Measurements from ENCODE around the gene WDR74. TPM values are rescaled to one million over a fixed set of nuclear protein-coding genes. Genes with fewer than 3 reads are reported as not detected.

WDR74 gene
- total and polyA plus RNA-seq, 2 of the 13 experiments (the other 11 are each of a cell fraction or from before 2014, with no cell fraction given), result 77.0 to 83.3 TPM

DNA sequence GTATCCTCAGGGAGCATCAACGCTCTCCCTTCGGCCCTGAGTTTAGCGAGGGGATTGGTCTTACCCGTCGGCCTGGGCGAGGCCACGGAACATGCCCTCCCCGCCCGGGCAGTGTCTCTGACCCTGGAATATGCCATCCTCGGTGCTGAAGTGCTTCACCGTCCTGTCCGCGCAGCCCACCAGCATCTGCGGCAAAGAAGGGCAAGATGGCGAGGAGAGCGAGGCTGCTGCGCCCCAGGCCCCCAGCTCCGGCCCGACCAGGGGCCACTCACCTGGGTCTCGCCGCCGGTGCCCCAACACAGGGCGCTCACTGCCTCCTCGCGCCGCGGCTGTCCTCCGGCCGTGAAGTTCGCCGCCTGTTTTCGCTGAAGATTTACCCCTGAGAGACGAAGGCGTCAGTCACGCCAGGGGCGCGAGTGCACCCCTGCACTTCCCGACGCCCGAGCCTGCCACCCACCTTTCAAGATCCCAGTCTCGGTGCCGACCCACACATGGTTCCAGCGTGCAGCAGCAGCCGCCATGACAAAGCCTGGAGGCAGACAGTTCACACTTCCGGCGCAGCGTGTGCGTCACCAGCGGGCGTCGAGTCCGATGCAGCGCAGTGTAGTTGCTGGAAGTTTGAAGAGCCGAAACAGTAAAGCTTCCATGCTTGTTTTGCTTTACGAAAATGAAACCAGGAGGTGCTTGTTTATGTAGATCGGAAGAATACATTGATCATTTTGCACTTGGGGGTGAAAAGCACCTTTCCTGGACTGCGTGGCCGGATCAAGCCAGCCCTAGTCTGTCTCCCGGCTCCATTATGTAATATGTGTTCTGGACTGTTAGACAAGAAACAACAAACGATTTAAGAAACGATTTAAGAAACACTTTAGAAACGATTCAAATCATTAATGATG, at the start of gene WDR74 (continued):
- TF ChIP-seq, protein P1, sequence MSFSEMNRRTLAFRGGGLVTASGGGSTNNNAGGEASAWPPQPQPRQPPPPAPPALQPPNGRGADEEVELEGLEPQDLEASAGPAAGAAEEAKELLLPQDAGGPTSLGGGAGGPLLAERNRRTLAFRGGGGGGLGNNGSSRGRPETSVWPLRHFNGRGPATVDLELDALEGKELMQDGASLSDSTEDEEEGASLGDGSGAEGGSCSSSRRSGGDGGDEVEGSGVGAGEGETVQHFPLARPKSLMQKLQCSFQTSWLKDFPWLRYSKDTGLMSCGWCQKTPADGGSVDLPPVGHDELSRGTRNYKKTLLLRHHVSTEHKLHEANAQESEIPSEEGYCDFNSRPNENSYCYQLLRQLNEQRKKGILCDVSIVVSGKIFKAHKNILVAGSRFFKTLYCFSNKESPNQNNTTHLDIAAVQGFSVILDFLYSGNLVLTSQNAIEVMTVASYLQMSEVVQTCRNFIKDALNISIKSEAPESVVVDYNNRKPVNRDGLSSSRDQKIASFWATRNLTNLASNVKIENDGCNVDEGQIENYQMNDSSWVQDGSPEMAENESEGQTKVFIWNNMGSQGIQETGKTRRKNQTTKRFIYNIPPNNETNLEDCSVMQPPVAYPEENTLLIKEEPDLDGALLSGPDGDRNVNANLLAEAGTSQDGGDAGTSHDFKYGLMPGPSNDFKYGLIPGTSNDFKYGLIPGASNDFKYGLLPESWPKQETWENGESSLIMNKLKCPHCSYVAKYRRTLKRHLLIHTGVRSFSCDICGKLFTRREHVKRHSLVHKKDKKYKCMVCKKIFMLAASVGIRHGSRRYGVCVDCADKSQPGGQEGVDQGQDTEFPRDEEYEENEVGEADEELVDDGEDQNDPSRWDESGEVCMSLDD (CRISPR knock-in tag; IDR thresholded peaks at IDR 0.05; ENCODE audit: borderline replicate concordance), result no peak; the same call in 1 of the 2 replicates
- TF ChIP-seq IKZF4 (CRISPR knock-in tag; IDR thresholded peaks at IDR 0.05; ENCODE audit: borderline replicate concordance, low read depth, not compliant biosample characterization) (no peak), EEA1 (CRISPR knock-in tag; IDR thresholded peaks at IDR 0.05; ENCODE audit: borderline replicate concordance) (peak; percentile 79; the same call in 1 of the 2 replicates), TBL1XR1 (IDR thresholded peaks at IDR 0.05; ENCODE audit: borderline replicate concordance, low read length, partially characterized antibody) (no peak), ZNF790 (CRISPR knock-in tag; IDR thresholded peaks at IDR 0.05; ENCODE audit: borderline replicate concordance) (no peak), DR1 (CRISPR knock-in tag; IDR thresholded peaks at IDR 0.05) (no peak), ZNF274 (CRISPR knock-in tag; IDR thresholded peaks at IDR 0.05) (no peak), ZNF136 (CRISPR knock-in tag; IDR thresholded peaks at IDR 0.05; ENCODE audit: low read depth) (no peak), ZNF510 (CRISPR knock-in tag; IDR thresholded peaks at IDR 0.05; ENCODE audit: low read depth) (peak; percentile 56; the same call in 1 of the 2 replicates), NFIB (CRISPR knock-in tag; IDR thresholded peaks at IDR 0.05; ENCODE audit: borderline replicate concordance) (no peak), KLF13 (CRISPR knock-in tag; IDR thresholded peaks at IDR 0.05) (0 out of 2 replicates have a peak, but pooled peaks have one; percentile 84)
- TF ChIP-seq, protein P2, sequence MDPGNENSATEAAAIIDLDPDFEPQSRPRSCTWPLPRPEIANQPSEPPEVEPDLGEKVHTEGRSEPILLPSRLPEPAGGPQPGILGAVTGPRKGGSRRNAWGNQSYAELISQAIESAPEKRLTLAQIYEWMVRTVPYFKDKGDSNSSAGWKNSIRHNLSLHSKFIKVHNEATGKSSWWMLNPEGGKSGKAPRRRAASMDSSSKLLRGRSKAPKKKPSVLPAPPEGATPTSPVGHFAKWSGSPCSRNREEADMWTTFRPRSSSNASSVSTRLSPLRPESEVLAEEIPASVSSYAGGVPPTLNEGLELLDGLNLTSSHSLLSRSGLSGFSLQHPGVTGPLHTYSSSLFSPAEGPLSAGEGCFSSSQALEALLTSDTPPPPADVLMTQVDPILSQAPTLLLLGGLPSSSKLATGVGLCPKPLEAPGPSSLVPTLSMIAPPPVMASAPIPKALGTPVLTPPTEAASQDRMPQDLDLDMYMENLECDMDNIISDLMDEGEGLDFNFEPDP (CRISPR knock-in tag; conservative IDR thresholded peaks at IDR 0.05), result no peak
- TF ChIP-seq, protein P3, sequence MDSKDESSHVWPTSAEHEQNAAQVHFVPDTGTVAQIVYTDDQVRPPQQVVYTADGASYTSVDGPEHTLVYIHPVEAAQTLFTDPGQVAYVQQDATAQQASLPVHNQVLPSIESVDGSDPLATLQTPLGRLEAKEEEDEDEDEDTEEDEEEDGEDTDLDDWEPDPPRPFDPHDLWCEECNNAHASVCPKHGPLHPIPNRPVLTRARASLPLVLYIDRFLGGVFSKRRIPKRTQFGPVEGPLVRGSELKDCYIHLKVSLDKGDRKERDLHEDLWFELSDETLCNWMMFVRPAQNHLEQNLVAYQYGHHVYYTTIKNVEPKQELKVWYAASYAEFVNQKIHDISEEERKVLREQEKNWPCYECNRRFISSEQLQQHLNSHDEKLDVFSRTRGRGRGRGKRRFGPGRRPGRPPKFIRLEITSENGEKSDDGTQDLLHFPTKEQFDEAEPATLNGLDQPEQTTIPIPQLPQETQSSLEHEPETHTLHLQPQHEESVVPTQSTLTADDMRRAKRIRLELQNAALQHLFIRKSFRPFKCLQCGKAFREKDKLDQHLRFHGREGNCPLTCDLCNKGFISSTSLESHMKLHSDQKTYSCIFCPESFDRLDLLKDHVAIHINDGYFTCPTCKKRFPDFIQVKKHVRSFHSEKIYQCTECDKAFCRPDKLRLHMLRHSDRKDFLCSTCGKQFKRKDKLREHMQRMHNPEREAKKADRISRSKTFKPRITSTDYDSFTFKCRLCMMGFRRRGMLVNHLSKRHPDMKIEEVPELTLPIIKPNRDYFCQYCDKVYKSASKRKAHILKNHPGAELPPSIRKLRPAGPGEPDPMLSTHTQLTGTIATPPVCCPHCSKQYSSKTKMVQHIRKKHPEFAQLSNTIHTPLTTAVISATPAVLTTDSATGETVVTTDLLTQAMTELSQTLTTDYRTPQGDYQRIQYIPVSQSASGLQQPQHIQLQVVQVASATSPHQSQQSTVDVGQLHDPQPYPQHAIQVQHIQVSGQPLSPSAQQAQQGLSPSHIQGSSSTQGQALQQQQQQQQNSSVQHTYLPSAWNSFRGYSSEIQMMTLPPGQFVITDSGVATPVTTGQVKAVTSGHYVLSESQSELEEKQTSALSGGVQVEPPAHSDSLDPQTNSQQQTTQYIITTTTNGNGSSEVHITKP (CRISPR knock-in tag; IDR thresholded peaks at IDR 0.05; ENCODE audit: low read depth), result no peak
- TF ChIP-seq, protein P4, sequence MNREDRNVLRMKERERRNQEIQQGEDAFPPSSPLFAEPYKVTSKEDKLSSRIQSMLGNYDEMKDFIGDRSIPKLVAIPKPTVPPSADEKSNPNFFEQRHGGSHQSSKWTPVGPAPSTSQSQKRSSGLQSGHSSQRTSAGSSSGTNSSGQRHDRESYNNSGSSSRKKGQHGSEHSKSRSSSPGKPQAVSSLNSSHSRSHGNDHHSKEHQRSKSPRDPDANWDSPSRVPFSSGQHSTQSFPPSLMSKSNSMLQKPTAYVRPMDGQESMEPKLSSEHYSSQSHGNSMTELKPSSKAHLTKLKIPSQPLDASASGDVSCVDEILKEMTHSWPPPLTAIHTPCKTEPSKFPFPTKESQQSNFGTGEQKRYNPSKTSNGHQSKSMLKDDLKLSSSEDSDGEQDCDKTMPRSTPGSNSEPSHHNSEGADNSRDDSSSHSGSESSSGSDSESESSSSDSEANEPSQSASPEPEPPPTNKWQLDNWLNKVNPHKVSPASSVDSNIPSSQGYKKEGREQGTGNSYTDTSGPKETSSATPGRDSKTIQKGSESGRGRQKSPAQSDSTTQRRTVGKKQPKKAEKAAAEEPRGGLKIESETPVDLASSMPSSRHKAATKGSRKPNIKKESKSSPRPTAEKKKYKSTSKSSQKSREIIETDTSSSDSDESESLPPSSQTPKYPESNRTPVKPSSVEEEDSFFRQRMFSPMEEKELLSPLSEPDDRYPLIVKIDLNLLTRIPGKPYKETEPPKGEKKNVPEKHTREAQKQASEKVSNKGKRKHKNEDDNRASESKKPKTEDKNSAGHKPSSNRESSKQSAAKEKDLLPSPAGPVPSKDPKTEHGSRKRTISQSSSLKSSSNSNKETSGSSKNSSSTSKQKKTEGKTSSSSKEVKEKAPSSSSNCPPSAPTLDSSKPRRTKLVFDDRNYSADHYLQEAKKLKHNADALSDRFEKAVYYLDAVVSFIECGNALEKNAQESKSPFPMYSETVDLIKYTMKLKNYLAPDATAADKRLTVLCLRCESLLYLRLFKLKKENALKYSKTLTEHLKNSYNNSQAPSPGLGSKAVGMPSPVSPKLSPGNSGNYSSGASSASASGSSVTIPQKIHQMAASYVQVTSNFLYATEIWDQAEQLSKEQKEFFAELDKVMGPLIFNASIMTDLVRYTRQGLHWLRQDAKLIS (CRISPR knock-in tag; IDR thresholded peaks at IDR 0.05), result no peak
- TF ChIP-seq, protein P5, sequence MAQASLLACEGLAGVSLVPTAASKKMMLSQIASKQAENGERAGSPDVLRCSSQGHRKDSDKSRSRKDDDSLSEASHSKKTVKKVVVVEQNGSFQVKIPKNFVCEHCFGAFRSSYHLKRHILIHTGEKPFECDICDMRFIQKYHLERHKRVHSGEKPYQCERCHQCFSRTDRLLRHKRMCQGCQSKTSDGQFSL (CRISPR knock-in tag; IDR thresholded peaks at IDR 0.05), result no peak

Measured in HepG2 (cell line).